AG04450 (cell line): ENCODE data around the gene VGLL4. TPM values are rescaled to one million over a fixed set of nuclear protein-coding genes. Genes with fewer than 3 reads are reported as not detected.

Experiments
- CTCF ChIA-PET: fragments of 300-600, 350-600 bp; formaldehyde crosslinking; extraction: SDS; loops from one replicate; lab custom pipeline; 2022; ENCODE audit warnings: antibody characterized with exemption, inconsistent platforms; lab: Charles Lee
- POLR2A ChIA-PET: fragments of 350-600 bp; formaldehyde crosslinking; extraction: SDS; loops from one replicate; lab custom pipeline; 2021; ENCODE audit warnings: antibody characterized with exemption, inconsistent platforms; lab: Yijun Ruan, JAX
- DNase-seq: peaks from one replicate; pipeline ENCODE4 v3.0.0-alpha.2; 2011; ENCODE audit warnings: low read depth, low spot score
- H3K27ac ChIP-seq: one replicate; pipeline ENCODE4 v1.5.1; 2012; ENCODE audit warnings: low read depth, low read length, control low read depth
- H3K27me3 ChIP-seq: one replicate; pipeline ENCODE4 v1.6.0; 2012; ENCODE audit warnings: low read length; ENCODE audit not compliant: control insufficient read depth, insufficient read depth
- H3K4me3 ChIP-seq: 2 replicates; pipeline ENCODE4 v1.5.1; 2011; ENCODE audit warnings: mild to moderate bottlenecking, low read depth, low read length, control low read depth
- H3K9me3 ChIP-seq: 2 replicates; pipeline ENCODE4 v1.5.1; 2012; ENCODE audit warnings: low read length; ENCODE audit not compliant: control insufficient read depth, insufficient read depth
- polyA plus RNA-seq: library from polyadenylated mRNA; depleted of rRNA; stranded (reverse); fragments of >200 nt; gene quantifications from 2 replicates; pipeline ENCODE4 v1.2.3, GENCODE V29; 2011
- TF ChIP-seq, protein P1 (sequence below): IDR thresholded peaks from 2 replicates; pipeline ENCODE4 v1.5.1; 2011; ENCODE audit warnings: low read depth, low read length, control low read depth, inconsistent platforms

Gene VGLL4
- polyA plus RNA-seq, 1 experiment = 30.5 TPM

DNA sequence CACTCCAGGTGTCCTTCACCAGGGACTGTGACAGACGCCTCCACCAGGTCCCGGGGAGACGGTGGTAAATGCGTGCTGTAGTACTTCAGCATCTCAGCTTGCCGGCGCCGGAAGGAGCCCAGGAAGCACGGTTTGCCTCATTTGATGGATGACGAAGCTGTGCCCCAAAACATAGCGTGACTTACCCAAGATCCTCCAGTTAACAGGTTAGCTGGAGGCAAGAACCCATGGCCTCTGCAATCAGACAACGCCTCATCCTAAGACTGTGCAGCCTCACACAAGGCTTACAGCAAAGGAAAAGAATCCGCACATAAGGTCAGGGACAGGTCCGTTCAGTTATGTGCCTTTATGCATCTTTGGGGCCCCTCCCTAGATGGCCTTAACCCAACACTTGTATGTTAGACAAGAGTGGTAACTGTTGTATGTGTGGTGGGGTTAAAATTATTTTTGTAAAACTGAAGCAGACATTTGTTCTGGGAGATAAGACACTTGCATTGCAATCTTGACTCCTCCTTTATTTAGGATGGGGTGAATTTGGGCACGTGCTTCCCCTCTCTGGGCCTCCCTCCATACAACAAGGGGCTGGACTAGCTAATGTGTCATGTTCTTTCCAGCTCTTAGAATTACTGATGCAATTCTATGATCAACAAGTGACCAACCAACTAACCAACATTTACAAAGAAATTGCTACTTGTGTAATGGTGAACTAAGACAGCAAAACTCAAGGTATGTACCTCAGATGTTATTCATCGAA is 39.4 kb downstream of the VGLL4 start:
- no peaks in the 10 kb centered on the region for H3K27me3 ChIP-seq
- DNase-seq = peak; percentile 65
- no peaks in the 10 kb centered on the region; the same call in 1 of the 2 replicates for H3K9me3 ChIP-seq
- 0 out of 2 replicates have a peak overlapping the region, but pooled peaks have one; percentile 7 for H3K4me3 ChIP-seq
- POLR2A ChIA-PET = interaction anchor here (0.6 to 1.4 kb wide), 3 partner anchors 34 to 1233 kb away, joined by 4 to 10 read pairs (median 6); no protein-coding TSS in a partner anchor
- H3K27ac ChIP-seq = peak overlapping the region; percentile 97
- TF ChIP-seq, protein P1, sequence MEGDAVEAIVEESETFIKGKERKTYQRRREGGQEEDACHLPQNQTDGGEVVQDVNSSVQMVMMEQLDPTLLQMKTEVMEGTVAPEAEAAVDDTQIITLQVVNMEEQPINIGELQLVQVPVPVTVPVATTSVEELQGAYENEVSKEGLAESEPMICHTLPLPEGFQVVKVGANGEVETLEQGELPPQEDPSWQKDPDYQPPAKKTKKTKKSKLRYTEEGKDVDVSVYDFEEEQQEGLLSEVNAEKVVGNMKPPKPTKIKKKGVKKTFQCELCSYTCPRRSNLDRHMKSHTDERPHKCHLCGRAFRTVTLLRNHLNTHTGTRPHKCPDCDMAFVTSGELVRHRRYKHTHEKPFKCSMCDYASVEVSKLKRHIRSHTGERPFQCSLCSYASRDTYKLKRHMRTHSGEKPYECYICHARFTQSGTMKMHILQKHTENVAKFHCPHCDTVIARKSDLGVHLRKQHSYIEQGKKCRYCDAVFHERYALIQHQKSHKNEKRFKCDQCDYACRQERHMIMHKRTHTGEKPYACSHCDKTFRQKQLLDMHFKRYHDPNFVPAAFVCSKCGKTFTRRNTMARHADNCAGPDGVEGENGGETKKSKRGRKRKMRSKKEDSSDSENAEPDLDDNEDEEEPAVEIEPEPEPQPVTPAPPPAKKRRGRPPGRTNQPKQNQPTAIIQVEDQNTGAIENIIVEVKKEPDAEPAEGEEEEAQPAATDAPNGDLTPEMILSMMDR = no peak
- CTCF ChIA-PET = interaction anchor here (1.6 kb wide), 1 partner anchor 225 kb away, joined by 3 read pairs; no protein-coding TSS in a partner anchor

DNA sequence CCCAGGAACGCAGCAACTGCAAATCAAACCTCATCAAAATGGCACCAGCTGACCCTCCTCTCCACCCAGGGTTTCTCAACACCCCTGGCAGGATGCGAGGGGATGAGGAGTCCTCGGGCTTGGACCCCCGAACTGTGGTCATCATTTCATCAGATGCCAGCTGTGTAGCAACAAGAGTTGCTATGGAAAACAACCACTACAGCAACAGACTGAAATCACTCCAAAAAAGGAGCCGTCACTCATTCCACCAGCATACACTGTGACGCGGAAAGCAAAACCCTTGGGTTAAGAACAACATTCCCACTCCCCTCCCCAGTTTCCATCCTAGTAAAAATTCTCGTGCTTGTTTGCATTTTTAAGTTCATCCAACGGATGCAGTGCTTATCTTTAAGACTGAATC is 40.1 kb downstream of the VGLL4 start:
- DNase-seq = peak; percentile 82
- peak overlapping the region; percentile 97 for H3K27ac ChIP-seq
- CTCF ChIA-PET = interaction anchor here (1.6 kb wide), 1 partner anchor 225 kb away, joined by 3 read pairs; no protein-coding TSS in a partner anchor
- H3K27me3 ChIP-seq = no peaks in the 10 kb centered on the region
- no peaks in the 10 kb centered on the region; the same call in 1 of the 2 replicates for H3K9me3 ChIP-seq
- TF ChIP-seq, protein P1 = no peak
- H3K4me3 ChIP-seq = no peak overlapping the region
- POLR2A ChIA-PET = interaction anchor here (0.6 kb wide), 1 partner anchor 1234 kb away, joined by 4 read pairs; no protein-coding TSS in a partner anchor

DNA sequence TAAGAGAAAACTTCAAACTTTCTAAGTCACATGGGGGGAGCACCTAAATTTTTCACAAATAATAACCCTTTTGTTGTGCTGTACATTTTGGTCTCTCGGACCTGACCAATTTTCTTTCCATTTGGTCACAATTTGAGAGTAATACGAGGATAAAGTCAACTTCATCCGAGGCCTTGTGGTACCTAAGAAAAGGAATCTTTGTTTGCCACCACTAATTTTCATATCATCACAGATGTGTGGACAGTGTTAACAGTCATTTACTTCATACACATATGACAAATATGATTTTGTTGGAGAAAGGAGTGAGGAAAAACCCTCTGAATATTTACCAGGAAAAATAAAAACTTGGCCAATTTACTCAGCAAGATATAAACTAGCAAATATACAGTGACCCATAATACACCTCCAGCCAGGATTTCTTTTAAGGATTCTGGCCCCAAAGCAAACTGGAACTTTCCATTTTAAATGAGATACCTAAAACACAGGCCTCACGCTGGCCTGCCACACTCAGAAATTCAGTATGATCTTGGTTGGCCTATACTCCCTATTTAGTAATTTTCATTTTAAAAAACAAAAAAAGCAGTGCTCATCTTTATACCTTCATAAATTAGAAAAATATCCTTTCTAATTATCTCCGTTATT is 40.7 kb downstream of the VGLL4 start:
- TF ChIP-seq, protein P1 = no peak
- CTCF ChIA-PET = no interaction called here
- Histone ChIP-seq H3K27ac (peak overlapping the region; percentile 97), H3K27me3 (no peaks in the 10 kb centered on the region), H3K4me3 (no peak overlapping the region), H3K9me3 (no peaks in the 10 kb centered on the region; the same call in 1 of the 2 replicates)
- no peak for DNase-seq
- POLR2A ChIA-PET = no interaction called here

DNA sequence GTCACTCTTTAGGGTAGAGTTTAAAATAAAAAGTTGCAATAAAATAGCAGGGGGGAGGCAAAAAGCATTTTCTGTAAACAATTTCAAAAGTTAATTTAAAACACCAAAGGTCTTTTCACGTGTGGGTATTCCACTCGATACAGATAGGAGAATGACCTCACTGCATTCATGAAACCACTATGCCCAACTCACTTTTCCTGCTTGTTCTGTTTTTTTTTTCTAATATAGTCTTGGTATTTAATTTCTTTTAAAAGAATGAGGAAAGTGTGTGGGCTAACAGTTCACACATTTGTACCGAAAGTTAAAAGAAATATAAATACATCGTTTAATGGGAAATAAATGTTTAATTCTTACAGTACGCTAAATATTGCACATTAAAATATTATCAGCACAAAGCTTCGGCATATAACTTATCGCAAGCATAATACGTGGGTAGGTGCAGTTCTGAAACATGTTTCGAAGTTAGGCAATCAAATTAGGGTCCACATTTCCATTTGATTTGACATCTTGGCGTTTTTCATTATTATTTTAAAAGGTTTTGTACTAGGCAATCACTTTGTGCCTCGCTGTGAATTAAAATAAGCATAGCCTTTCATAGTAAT is 41.4 kb downstream of the VGLL4 start:
- Histone ChIP-seq H3K27me3 (no peaks in the 10 kb centered on the region), H3K4me3 (no peak overlapping the region), H3K27ac (peak overlapping the region; percentile 99), H3K9me3 (no peaks in the 10 kb centered on the region; the same call in 1 of the 2 replicates)
- no peak for DNase-seq
- CTCF ChIA-PET = interaction anchor here (0.5 to 0.6 kb wide), 2 partner anchors 169 to 1286 kb away, joined by 3 to 9 read pairs; no protein-coding TSS in a partner anchor
- POLR2A ChIA-PET = no interaction called here
- TF ChIP-seq, protein P1 = no peak
